SU-DHL-6 (cell line): ENCODE measurements around the gene SCIN.

Experiments used
- H2AFZ ChIP-seq: fragments of 200-600 bp; sonication (generic); 2 replicates; pipeline ENCODE4 v1.6.1; 2014; ENCODE audit warnings: low read depth, mild to moderate bottlenecking, moderate library complexity, mixed read lengths, antibody characterized with exemption, low read length; ENCODE audit not compliant: severe bottlenecking
- H3F3A ChIP-seq: fragments of 200-600 bp; shearing (Covaris generic); 2 replicates; pipeline ENCODE4 v1.6.0; 2016; ENCODE audit warnings: antibody characterized with exemption, mild to moderate bottlenecking; ENCODE audit not compliant: insufficient read depth
- H3K27ac ChIP-seq: fragments of 200-600 bp; sonication (generic); 2 replicates; pipeline ENCODE4 v1.5.1; 2016; ENCODE audit warnings: low read depth, mild to moderate bottlenecking, low read length, moderate library complexity, mixed read lengths
- H3K27me3 ChIP-seq: fragments of 200-600 bp; sonication (generic), shearing (Covaris generic); 2 replicates; pipeline ENCODE4 v1.6.0; 2014; ENCODE audit warnings: mild to moderate bottlenecking, low read length
- H3K36me3 ChIP-seq: fragments of 200-600 bp; sonication (generic); 2 replicates; pipeline ENCODE4 v1.6.1; 2014; ENCODE audit warnings: mild to moderate bottlenecking, low read length, mixed read lengths
- H3K4me2 ChIP-seq: fragments of 300-600, 200-600 bp; shearing (Covaris generic), sonication (generic); 2 replicates; pipeline ENCODE4 v1.6.0; 2014; ENCODE audit warnings: low read length, low read depth, mild to moderate bottlenecking; ENCODE audit not compliant: poor library complexity, severe bottlenecking
- H3K4me3 ChIP-seq: fragments of 200-600 bp; sonication (generic); 2 replicates; pipeline ENCODE4 v1.5.1; 2014; ENCODE audit warnings: antibody characterized with exemption, low read length, mild to moderate bottlenecking, mixed read lengths; ENCODE audit not compliant: insufficient read depth, poor library complexity, severe bottlenecking
- H3K79me2 ChIP-seq: fragments of 200-600 bp; sonication (generic); 2 replicates; pipeline ENCODE4 v1.6.1; 2014; ENCODE audit warnings: mild to moderate bottlenecking, low read length, moderate library complexity; ENCODE audit not compliant: insufficient read depth
- H3K9ac ChIP-seq: fragments of 200-600 bp; sonication (generic); 2 replicates; pipeline ENCODE4 v1.7.0; 2014; ENCODE audit warnings: mild to moderate bottlenecking, low read length
- H3K9me2 ChIP-seq: fragments of 200-600 bp; sonication (generic); replicated peaks from 2 replicates; pipeline ENCODE4 v1.6.1; 2014; ENCODE audit warnings: low read length; ENCODE audit not compliant: insufficient read depth
- H3K9me3 ChIP-seq: fragments of 200-600 bp; sonication (generic); 2 replicates; pipeline ENCODE4 v1.6.1; 2014; ENCODE audit warnings: low read length, mixed read lengths; ENCODE audit not compliant: insufficient read depth
- H4K20me1 ChIP-seq: fragments of 200-600 bp; sonication (generic); 2 replicates; pipeline ENCODE4 v1.6.1; 2014; ENCODE audit warnings: low read depth, mild to moderate bottlenecking, antibody characterized with exemption, low read length, moderate library complexity, mixed read lengths
- EZH2phosphoT487 ChIP-seq: fragments of 200-600 bp; sonication (generic), shearing (Covaris generic); conservative IDR thresholded peaks from 2 replicates; pipeline ENCODE4 v1.6.1; 2018; ENCODE audit warnings: mild to moderate bottlenecking, antibody characterized with exemption, low read length, moderate library complexity, mixed read lengths
- TF ChIP-seq, protein P1 (sequence below): fragments of 200-600 bp; sonication (generic); IDR thresholded peaks from one replicate; pipeline ENCODE4 v1.5.1; 2017; ENCODE audit warnings: antibody characterized with exemption, mild to moderate bottlenecking, low read length, moderate library complexity; ENCODE audit not compliant: insufficient read depth, poor library complexity, severe bottlenecking

Gene SCIN

DNA sequence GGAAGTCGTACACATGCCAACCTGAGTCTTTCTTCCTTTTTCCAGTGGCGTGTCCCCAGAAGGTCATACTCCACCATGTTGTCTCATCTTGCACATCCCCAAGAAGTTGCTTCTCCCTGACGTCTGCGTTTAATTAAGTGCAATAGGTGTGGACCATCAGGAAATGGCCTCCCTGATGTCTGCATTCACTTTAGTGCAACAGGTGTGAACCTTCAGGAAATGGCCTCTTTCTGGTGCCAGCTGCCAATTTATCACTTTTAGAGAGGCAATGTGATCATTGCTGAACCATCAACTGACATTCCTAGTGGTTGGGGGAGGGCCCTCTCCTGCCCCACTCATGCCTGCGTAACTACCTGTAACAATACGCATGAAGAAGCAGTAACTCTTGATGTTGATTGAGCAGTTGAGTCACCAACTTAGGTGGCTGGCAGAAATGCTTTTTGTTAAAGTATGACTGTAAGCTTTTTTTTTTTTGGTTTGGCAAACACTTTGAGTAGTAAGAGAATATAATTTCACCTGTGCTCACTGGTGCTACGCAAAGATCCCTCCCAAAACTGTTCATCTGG is 25.8 kb downstream of the SCIN start:
- Histone ChIP-seq H3K79me2 (no peaks in the 10 kb centered on the region), H3F3A (no peaks in the 10 kb centered on the region), H3K9me3 (peaks cover 4% of the 10 kb centered on the region; the same call in 1 of the 2 replicates), H4K20me1 (no peaks in the 10 kb centered on the region), H3K4me3 (no peak overlapping the region), H2AFZ (no peak overlapping the region), H3K36me3 (no peaks in the 10 kb centered on the region), H3K9me2 (no peaks in the 10 kb centered on the region), H3K9ac (no peak overlapping the region), H3K4me2 (no peak overlapping the region), H3K27me3 (no peaks in the 10 kb centered on the region), H3K27ac (no peak overlapping the region)
- no peak for TF ChIP-seq EZH2phosphoT487
- TF ChIP-seq, protein P1, sequence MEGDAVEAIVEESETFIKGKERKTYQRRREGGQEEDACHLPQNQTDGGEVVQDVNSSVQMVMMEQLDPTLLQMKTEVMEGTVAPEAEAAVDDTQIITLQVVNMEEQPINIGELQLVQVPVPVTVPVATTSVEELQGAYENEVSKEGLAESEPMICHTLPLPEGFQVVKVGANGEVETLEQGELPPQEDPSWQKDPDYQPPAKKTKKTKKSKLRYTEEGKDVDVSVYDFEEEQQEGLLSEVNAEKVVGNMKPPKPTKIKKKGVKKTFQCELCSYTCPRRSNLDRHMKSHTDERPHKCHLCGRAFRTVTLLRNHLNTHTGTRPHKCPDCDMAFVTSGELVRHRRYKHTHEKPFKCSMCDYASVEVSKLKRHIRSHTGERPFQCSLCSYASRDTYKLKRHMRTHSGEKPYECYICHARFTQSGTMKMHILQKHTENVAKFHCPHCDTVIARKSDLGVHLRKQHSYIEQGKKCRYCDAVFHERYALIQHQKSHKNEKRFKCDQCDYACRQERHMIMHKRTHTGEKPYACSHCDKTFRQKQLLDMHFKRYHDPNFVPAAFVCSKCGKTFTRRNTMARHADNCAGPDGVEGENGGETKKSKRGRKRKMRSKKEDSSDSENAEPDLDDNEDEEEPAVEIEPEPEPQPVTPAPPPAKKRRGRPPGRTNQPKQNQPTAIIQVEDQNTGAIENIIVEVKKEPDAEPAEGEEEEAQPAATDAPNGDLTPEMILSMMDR: no peak

- H4K20me1 ChIP-seq: no peaks in the 10 kb centered on the region
- no peak overlapping the region for H3K4me3 ChIP-seq
- H3K4me2 ChIP-seq: no peak overlapping the region
- H3K27me3 ChIP-seq: no peaks in the 10 kb centered on the region
- peaks cover 4% of the 10 kb centered on the region; the same call in 1 of the 2 replicates for H3K9me3 ChIP-seq
- H3F3A ChIP-seq: no peaks in the 10 kb centered on the region
- H3K36me3 ChIP-seq: no peaks in the 10 kb centered on the region
- TF ChIP-seq EZH2phosphoT487: no peak
- TF ChIP-seq, protein P1: no peak
- no peak overlapping the region for H3K27ac ChIP-seq
- no peak overlapping the region for H2AFZ ChIP-seq
- H3K9me2 ChIP-seq: no peaks in the 10 kb centered on the region
- H3K9ac ChIP-seq: no peak overlapping the region
- no peaks in the 10 kb centered on the region for H3K79me2 ChIP-seq
Measured at GRCh38 chr7:12601302-12601869, 30.9 kb downstream of the SCIN start.

DNA sequence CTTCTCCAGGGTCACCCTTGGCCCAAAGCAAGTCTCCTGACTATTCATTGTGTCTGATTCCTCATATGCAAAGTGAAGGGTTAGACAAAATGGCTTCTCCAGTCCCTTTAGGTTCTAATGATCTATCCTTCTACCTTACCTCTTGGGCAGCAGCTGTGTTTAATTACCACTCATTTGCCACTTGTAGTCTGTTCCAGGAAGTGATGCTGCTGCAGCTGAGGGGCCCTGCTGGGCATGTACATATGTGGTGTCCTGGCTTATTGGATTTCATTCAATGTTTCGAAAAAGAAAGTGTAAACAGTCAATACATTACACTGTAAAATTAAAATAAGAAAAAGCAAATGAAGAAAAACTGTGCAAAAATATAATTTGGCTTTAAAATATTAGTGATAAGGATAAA is 36.6 kb downstream of the SCIN start:
- Histone ChIP-seq H2AFZ (no peak overlapping the region), H3K9me3 (no peaks in the 10 kb centered on the region), H3K27me3 (no peaks in the 10 kb centered on the region; the same call in 1 of the 2 replicates), H3K9me2 (no peaks in the 10 kb centered on the region), H3K79me2 (no peaks in the 10 kb centered on the region), H4K20me1 (no peaks in the 10 kb centered on the region), H3K4me3 (no peak overlapping the region), H3K36me3 (no peaks in the 10 kb centered on the region), H3F3A (no peaks in the 10 kb centered on the region), H3K27ac (no peak overlapping the region), H3K9ac (no peak overlapping the region), H3K4me2 (no peak overlapping the region)
- no peak for TF ChIP-seq EZH2phosphoT487
- TF ChIP-seq, protein P1: no peak
